ENCODE results near the gene PANX2. TPM values are rescaled to one million over a fixed set of nuclear protein-coding genes. Genes with fewer than 3 reads are reported as not detected.

Gene PANX2
- total and polyA plus RNA-seq, 2 experiments from 2014 or later, result 2.8 to 5.1 TPM

DNA sequence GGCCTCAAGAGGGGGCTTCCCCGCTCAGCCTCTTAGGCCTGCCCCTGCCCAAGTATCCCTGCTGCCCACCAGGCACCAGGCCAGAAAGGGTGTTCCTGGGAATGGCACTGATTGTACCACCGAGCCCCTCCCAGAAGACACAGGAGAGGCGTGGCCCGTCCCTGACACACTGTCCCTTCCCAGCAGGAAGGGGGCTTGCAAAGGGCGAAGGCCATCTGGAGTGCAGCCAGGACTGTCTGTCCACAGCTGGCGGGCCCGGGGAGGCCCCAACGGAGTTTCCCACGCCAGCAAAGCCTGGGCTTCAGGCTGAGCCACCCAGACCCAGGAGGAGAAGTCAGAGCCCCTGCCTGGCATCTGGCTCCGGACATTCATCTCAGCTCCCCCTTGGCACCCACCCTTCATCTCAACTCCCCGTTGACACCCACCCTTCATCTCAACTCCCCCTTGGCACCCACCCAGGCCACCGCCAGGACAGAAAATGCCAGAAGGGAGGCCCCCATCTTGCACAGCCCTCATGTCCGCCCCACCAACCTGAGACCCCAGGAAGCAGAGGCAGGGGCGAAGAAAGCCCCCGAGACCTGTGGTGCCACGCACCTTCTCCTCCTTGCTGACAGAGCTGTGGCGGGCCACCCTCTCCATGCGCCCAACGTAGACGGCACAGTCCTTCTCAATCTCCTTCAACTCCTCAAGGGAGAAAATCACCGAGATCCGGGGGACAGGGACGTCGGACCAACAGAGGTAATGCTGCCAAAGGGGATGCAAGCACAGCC is 54.9 kb downstream of the PANX2 start:
- H3K27ac ChIP-seq (ENCODE audit: low read depth), result no peak overlapping the region
- H3K4me2 ChIP-seq, result no peak overlapping the region
- no peak overlapping the region for H3K4me3 ChIP-seq
- no peak overlapping the region for H3K4me3 Mint-ChIP-seq
- no peaks in the 10 kb centered on the region for H3K4me1 ChIP-seq (ENCODE audit: insufficient read depth)
- H3K27me3 Mint-ChIP-seq (ENCODE audit: insufficient read depth, low read depth, poor library complexity), result peaks cover 7% of the 10 kb centered on the region
- no peaks in the 10 kb centered on the region for H3K36me3 ChIP-seq (ENCODE audit: insufficient read depth)
- ATAC-seq (no peak), DNase-seq (ENCODE audit: low spot score) (no peak)
- no peak overlapping the region for H3K27ac Mint-ChIP-seq
- no peaks in the 10 kb centered on the region for H3K4me1 Mint-ChIP-seq
- peaks cover 28% of the 10 kb centered on the region for H3K36me3 Mint-ChIP-seq (ENCODE audit: low read depth)
- no peaks in the 10 kb centered on the region for H3F3A ChIP-seq (replicated peaks; ENCODE audit: low read depth)
- H4K20me1 ChIP-seq (replicated peaks; ENCODE audit: insufficient read depth), result peaks cover 5% of the 10 kb centered on the region
- no peaks in the 10 kb centered on the region for H3K9me3 Mint-ChIP-seq
- no peaks in the 10 kb centered on the region for H3K9me2 ChIP-seq (ENCODE audit: insufficient read depth)
- TF ChIP-seq EZH2phosphoT487 (IDR thresholded peaks at IDR 0.05; ENCODE audit: unreplicated experiment), result no peak
- TF ChIP-seq, protein P1, sequence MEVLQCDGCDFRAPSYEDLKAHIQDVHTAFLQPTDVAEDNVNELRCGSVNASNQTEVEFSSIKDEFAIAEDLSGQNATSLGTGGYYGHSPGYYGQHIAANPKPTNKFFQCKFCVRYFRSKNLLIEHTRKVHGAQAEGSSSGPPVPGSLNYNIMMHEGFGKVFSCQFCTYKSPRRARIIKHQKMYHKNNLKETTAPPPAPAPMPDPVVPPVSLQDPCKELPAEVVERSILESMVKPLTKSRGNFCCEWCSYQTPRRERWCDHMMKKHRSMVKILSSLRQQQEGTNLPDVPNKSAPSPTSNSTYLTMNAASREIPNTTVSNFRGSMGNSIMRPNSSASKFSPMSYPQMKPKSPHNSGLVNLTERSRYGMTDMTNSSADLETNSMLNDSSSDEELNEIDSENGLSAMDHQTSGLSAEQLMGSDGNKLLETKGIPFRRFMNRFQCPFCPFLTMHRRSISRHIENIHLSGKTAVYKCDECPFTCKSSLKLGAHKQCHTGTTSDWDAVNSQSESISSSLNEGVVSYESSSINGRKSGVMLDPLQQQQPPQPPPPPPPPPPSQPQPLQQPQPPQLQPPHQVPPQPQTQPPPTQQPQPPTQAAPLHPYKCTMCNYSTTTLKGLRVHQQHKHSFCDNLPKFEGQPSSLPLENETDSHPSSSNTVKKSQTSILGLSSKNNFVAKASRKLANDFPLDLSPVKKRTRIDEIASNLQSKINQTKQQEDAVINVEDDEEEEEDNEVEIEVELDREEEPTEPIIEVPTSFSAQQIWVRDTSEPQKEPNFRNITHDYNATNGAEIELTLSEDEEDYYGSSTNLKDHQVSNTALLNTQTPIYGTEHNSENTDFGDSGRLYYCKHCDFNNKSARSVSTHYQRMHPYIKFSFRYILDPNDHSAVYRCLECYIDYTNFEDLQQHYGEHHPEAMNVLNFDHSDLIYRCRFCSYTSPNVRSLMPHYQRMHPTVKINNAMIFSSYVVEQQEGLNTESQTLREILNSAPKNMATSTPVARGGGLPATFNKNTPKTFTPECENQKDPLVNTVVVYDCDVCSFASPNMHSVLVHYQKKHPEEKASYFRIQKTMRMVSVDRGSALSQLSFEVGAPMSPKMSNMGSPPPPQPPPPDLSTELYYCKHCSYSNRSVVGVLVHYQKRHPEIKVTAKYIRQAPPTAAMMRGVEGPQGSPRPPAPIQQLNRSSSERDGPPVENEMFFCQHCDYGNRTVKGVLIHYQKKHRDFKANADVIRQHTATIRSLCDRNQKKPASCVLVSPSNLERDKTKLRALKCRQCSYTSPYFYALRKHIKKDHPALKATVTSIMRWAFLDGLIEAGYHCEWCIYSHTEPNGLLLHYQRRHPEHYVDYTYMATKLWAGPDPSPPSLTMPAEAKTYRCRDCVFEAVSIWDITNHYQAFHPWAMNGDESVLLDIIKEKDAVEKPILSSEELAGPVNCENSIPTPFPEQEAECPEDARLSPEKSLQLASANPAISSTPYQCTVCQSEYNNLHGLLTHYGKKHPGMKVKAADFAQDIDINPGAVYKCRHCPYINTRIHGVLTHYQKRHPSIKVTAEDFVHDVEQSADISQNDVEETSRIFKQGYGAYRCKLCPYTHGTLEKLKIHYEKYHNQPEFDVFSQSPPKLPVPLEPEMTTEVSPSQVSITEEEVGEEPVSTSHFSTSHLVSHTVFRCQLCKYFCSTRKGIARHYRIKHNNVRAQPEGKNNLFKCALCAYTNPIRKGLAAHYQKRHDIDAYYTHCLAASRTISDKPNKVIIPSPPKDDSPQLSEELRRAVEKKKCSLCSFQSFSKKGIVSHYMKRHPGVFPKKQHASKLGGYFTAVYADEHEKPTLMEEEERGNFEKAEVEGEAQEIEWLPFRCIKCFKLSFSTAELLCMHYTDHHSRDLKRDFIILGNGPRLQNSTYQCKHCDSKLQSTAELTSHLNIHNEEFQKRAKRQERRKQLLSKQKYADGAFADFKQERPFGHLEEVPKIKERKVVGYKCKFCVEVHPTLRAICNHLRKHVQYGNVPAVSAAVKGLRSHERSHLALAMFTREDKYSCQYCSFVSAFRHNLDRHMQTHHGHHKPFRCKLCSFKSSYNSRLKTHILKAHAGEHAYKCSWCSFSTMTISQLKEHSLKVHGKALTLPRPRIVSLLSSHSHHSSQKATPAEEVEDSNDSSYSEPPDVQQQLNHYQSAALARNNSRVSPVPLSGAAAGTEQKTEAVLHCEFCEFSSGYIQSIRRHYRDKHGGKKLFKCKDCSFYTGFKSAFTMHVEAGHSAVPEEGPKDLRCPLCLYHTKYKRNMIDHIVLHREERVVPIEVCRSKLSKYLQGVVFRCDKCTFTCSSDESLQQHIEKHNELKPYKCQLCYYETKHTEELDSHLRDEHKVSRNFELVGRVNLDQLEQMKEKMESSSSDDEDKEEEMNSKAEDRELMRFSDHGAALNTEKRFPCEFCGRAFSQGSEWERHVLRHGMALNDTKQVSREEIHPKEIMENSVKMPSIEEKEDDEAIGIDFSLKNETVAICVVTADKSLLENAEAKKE (CRISPR knock-in tag; IDR thresholded peaks at IDR 0.05), result no peak
- no peaks in the 10 kb centered on the region for H3K27me3 ChIP-seq (ENCODE audit: insufficient read depth)
- no peak overlapping the region for H2AFZ ChIP-seq
- H3K79me2 ChIP-seq (replicated peaks; ENCODE audit: insufficient read depth), result no peaks in the 10 kb centered on the region

GRCh38 chr22:50226063-50226874 is 55.7 kb downstream of the PANX2 start:
- Histone ChIP-seq H4K20me1 (replicated peaks; ENCODE audit: insufficient read depth) (peaks cover 5% of the 10 kb centered on the region), H3K27me3 (ENCODE audit: insufficient read depth) (no peaks in the 10 kb centered on the region), H3K4me2 (no peak overlapping the region), H3K27ac (ENCODE audit: low read depth) (no peak overlapping the region), H3K4me3 (no peak overlapping the region), H2AFZ (no peak overlapping the region), H3K4me1 (ENCODE audit: insufficient read depth) (no peaks in the 10 kb centered on the region), H3K36me3 (ENCODE audit: insufficient read depth) (no peaks in the 10 kb centered on the region), H3K9me2 (ENCODE audit: insufficient read depth) (no peaks in the 10 kb centered on the region), H3K79me2 (replicated peaks; ENCODE audit: insufficient read depth) (no peaks in the 10 kb centered on the region), H3F3A (replicated peaks; ENCODE audit: low read depth) (no peaks in the 10 kb centered on the region)
- Mint-ChIP-seq H3K27me3 (ENCODE audit: insufficient read depth, low read depth, poor library complexity) (peaks cover 7% of the 10 kb centered on the region), H3K36me3 (ENCODE audit: low read depth) (peaks cover 21% of the 10 kb centered on the region), H3K4me3 (no peak overlapping the region), H3K4me1 (no peaks in the 10 kb centered on the region), H3K27ac (no peak overlapping the region), H3K9me3 (no peaks in the 10 kb centered on the region)
- DNase-seq (ENCODE audit: low spot score) (no peak), ATAC-seq (no peak)
- TF ChIP-seq JUNB (IDR thresholded peaks at IDR 0.05; ENCODE audit: unreplicated experiment), result no peak
- TF ChIP-seq, protein P2, sequence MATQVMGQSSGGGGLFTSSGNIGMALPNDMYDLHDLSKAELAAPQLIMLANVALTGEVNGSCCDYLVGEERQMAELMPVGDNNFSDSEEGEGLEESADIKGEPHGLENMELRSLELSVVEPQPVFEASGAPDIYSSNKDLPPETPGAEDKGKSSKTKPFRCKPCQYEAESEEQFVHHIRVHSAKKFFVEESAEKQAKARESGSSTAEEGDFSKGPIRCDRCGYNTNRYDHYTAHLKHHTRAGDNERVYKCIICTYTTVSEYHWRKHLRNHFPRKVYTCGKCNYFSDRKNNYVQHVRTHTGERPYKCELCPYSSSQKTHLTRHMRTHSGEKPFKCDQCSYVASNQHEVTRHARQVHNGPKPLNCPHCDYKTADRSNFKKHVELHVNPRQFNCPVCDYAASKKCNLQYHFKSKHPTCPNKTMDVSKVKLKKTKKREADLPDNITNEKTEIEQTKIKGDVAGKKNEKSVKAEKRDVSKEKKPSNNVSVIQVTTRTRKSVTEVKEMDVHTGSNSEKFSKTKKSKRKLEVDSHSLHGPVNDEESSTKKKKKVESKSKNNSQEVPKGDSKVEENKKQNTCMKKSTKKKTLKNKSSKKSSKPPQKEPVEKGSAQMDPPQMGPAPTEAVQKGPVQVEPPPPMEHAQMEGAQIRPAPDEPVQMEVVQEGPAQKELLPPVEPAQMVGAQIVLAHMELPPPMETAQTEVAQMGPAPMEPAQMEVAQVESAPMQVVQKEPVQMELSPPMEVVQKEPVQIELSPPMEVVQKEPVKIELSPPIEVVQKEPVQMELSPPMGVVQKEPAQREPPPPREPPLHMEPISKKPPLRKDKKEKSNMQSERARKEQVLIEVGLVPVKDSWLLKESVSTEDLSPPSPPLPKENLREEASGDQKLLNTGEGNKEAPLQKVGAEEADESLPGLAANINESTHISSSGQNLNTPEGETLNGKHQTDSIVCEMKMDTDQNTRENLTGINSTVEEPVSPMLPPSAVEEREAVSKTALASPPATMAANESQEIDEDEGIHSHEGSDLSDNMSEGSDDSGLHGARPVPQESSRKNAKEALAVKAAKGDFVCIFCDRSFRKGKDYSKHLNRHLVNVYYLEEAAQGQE (IDR thresholded peaks at IDR 0.05; ENCODE audit: unreplicated experiment), result no peak
